ENCODE data around the gene GET3.

DNA sequence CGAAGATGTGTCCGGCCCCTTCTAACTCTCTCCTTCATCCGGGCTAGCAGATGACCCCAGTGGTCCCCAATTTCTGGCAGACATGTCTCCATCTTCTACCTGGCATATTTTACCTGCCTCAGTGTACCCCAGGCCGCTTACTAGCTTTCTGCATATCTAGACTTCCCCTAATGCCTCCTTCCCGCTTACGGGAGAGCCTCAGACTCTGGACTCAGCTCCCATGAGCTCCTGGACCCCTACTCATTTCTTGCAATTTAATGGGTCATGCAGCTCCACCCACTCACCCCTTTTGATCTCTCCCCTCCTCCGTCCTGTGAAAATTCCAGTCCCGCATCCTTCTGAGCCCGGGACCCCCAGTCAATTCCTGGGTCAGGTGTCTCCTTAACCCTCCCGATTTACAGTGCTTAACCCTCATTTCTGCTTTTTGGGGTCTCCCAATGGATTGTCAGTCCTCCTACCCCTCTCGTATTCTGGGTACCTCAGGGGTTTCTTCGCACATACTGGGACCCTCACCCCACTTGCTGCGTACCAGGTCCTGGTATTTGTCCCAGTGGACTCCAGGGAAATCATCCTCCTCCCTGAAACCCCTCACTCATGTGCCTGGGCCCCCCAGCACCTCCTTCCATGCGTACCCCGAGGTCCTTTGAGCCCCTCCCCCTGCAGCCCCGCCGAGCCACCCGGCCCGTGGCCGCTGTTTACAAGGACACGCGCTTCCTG, 53.5 kb downstream of the GET3 start:
- TF ChIP-seq RAD21 (IDR thresholded peaks at IDR 0.05): no peak
- TF ChIP-seq, protein P1, sequence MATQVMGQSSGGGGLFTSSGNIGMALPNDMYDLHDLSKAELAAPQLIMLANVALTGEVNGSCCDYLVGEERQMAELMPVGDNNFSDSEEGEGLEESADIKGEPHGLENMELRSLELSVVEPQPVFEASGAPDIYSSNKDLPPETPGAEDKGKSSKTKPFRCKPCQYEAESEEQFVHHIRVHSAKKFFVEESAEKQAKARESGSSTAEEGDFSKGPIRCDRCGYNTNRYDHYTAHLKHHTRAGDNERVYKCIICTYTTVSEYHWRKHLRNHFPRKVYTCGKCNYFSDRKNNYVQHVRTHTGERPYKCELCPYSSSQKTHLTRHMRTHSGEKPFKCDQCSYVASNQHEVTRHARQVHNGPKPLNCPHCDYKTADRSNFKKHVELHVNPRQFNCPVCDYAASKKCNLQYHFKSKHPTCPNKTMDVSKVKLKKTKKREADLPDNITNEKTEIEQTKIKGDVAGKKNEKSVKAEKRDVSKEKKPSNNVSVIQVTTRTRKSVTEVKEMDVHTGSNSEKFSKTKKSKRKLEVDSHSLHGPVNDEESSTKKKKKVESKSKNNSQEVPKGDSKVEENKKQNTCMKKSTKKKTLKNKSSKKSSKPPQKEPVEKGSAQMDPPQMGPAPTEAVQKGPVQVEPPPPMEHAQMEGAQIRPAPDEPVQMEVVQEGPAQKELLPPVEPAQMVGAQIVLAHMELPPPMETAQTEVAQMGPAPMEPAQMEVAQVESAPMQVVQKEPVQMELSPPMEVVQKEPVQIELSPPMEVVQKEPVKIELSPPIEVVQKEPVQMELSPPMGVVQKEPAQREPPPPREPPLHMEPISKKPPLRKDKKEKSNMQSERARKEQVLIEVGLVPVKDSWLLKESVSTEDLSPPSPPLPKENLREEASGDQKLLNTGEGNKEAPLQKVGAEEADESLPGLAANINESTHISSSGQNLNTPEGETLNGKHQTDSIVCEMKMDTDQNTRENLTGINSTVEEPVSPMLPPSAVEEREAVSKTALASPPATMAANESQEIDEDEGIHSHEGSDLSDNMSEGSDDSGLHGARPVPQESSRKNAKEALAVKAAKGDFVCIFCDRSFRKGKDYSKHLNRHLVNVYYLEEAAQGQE (IDR thresholded peaks at IDR 0.05): no peak
- TF ChIP-seq, protein P2, sequence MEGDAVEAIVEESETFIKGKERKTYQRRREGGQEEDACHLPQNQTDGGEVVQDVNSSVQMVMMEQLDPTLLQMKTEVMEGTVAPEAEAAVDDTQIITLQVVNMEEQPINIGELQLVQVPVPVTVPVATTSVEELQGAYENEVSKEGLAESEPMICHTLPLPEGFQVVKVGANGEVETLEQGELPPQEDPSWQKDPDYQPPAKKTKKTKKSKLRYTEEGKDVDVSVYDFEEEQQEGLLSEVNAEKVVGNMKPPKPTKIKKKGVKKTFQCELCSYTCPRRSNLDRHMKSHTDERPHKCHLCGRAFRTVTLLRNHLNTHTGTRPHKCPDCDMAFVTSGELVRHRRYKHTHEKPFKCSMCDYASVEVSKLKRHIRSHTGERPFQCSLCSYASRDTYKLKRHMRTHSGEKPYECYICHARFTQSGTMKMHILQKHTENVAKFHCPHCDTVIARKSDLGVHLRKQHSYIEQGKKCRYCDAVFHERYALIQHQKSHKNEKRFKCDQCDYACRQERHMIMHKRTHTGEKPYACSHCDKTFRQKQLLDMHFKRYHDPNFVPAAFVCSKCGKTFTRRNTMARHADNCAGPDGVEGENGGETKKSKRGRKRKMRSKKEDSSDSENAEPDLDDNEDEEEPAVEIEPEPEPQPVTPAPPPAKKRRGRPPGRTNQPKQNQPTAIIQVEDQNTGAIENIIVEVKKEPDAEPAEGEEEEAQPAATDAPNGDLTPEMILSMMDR (IDR thresholded peaks at IDR 0.05; ENCODE audit: low read depth, low read length, missing input control): no peak
- TF ChIP-seq, protein P3, sequence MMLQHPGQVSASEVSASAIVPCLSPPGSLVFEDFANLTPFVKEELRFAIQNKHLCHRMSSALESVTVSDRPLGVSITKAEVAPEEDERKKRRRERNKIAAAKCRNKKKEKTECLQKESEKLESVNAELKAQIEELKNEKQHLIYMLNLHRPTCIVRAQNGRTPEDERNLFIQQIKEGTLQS (IDR thresholded peaks at IDR 0.05): no peak
- no peak for TF ChIP-seq SP1 (IDR thresholded peaks at IDR 0.05)
- TF ChIP-seq JUND (IDR thresholded peaks at IDR 0.05): no peak
- TF ChIP-seq GABPA (IDR thresholded peaks at IDR 0.05 in 1 of 2, conservative IDR thresholded peaks at IDR 0.05 in 1 of 2): no peak
- TF ChIP-seq, protein P4, sequence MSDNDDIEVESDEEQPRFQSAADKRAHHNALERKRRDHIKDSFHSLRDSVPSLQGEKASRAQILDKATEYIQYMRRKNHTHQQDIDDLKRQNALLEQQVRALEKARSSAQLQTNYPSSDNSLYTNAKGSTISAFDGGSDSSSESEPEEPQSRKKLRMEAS (IDR thresholded peaks at IDR 0.05): peak; percentile 95
- no peak for TF ChIP-seq YY1 (IDR thresholded peaks at IDR 0.05)
- TF ChIP-seq FOXA1 (IDR thresholded peaks at IDR 0.05): peak; percentile 97
- no peak for TF ChIP-seq TAF1 (conservative IDR thresholded peaks at IDR 0.05)
- TF ChIP-seq HNF4G (IDR thresholded peaks at IDR 0.05): no peak
- no peak for TF ChIP-seq EGR1 (IDR thresholded peaks at IDR 0.05; ENCODE audit: low read depth in 2 of 2)
- TF ChIP-seq, protein P5, sequence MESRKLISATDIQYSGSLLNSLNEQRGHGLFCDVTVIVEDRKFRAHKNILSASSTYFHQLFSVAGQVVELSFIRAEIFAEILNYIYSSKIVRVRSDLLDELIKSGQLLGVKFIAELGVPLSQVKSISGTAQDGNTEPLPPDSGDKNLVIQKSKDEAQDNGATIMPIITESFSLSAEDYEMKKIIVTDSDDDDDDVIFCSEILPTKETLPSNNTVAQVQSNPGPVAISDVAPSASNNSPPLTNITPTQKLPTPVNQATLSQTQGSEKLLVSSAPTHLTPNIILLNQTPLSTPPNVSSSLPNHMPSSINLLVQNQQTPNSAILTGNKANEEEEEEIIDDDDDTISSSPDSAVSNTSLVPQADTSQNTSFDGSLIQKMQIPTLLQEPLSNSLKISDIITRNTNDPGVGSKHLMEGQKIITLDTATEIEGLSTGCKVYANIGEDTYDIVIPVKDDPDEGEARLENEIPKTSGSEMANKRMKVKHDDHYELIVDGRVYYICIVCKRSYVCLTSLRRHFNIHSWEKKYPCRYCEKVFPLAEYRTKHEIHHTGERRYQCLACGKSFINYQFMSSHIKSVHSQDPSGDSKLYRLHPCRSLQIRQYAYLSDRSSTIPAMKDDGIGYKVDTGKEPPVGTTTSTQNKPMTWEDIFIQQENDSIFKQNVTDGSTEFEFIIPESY (IDR thresholded peaks at IDR 0.05): no peak

Data from liver (tissue), 3 donors.